WERI-Rb-1 (cell line): Measurements from ENCODE around the gene ADAR.

Experiments
- DNase-seq: peaks from one replicate; pipeline ENCODE4 v3.0.0-alpha.2; 2020
- H3K27ac ChIP-seq: fragments of 250-450 bp; sonication (Bioruptor Pico); 2 replicates; pipeline ENCODE4 v1.5.1; 2020; ENCODE audit warnings: mild to moderate bottlenecking, moderate library complexity
- H3K27me3 ChIP-seq: fragments of 250-450 bp; sonication (Bioruptor Pico); 2 replicates; pipeline ENCODE4 v1.5.1; 2021; ENCODE audit warnings: mild to moderate bottlenecking, low read depth, moderate library complexity; ENCODE audit not compliant: insufficient read depth, severe bottlenecking
- H3K36me3 ChIP-seq: fragments of 250-450 bp; sonication (Bioruptor Pico); 2 replicates; pipeline ENCODE4 v1.5.1; 2020; ENCODE audit warnings: mild to moderate bottlenecking, moderate library complexity
- H3K4me3 ChIP-seq: 2 replicates; pipeline ENCODE4 v1.5.1; 2011; ENCODE audit warnings: low read depth, mild to moderate bottlenecking, control low read depth, low read length
- H3K9me3 ChIP-seq: fragments of 250-450 bp; sonication (Bioruptor Pico); 2 replicates; pipeline ENCODE4 v1.5.1; 2021; ENCODE audit warnings: mild to moderate bottlenecking, moderate library complexity; ENCODE audit not compliant: severe bottlenecking
- TF ChIP-seq, protein P1 (sequence below): IDR thresholded peaks from 2 replicates; pipeline ENCODE4 v1.5.1; 2011; ENCODE audit warnings: low read depth, mild to moderate bottlenecking, control low read depth, inconsistent platforms, low read length

Gene ADAR

DNA sequence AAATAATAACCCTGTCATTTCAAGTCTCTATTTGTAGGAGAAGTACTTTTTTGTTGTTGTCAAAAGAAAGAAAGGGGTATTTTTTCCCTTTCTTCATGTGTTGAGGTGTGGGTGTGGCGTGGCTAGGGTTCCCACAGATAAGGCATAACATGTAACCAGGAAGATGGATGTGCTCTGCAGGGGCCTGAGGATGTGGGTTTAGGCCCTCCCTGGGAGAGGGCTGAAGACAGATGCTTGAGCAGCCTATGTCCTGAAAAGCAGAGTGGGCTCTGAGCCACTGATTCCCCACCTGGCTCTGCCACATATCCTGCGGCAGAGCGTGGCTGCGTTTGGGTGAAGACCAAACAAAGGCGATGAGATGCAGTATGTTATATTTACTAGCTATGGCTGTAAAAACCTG lies 13.9 kb upstream of the ADAR start:
- no peak overlapping the region for H3K27ac ChIP-seq
- TF ChIP-seq, protein P1, sequence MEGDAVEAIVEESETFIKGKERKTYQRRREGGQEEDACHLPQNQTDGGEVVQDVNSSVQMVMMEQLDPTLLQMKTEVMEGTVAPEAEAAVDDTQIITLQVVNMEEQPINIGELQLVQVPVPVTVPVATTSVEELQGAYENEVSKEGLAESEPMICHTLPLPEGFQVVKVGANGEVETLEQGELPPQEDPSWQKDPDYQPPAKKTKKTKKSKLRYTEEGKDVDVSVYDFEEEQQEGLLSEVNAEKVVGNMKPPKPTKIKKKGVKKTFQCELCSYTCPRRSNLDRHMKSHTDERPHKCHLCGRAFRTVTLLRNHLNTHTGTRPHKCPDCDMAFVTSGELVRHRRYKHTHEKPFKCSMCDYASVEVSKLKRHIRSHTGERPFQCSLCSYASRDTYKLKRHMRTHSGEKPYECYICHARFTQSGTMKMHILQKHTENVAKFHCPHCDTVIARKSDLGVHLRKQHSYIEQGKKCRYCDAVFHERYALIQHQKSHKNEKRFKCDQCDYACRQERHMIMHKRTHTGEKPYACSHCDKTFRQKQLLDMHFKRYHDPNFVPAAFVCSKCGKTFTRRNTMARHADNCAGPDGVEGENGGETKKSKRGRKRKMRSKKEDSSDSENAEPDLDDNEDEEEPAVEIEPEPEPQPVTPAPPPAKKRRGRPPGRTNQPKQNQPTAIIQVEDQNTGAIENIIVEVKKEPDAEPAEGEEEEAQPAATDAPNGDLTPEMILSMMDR = no peak
- H3K4me3 ChIP-seq = no peak overlapping the region
- no peaks in the 10 kb centered on the region for H3K9me3 ChIP-seq
- H3K27me3 ChIP-seq = no peaks in the 10 kb centered on the region
- H3K36me3 ChIP-seq = peaks cover 26% of the 10 kb centered on the region
- DNase-seq = no peak

DNA sequence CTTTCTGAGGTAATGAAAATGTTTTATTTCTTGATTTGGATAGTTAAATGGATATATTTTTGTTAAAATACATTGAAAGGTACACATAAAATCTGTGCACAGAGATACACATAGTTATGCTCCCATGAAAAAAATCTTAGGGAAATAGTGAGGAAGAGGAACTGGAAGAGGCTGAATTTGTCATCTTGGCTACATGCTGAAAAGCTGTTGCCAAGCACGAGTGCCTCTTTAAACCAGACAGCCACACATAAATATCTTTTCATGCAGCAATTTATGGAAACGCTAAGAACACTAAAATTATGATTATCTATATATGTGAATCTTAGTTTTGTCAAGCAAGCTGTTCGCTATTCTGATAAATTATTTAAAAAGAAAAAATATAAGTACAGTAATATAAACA lies 12.8 kb upstream of the ADAR start:
- TF ChIP-seq, protein P1 = no peak
- H3K27me3 ChIP-seq = no peaks in the 10 kb centered on the region
- DNase-seq = no peak

DNA sequence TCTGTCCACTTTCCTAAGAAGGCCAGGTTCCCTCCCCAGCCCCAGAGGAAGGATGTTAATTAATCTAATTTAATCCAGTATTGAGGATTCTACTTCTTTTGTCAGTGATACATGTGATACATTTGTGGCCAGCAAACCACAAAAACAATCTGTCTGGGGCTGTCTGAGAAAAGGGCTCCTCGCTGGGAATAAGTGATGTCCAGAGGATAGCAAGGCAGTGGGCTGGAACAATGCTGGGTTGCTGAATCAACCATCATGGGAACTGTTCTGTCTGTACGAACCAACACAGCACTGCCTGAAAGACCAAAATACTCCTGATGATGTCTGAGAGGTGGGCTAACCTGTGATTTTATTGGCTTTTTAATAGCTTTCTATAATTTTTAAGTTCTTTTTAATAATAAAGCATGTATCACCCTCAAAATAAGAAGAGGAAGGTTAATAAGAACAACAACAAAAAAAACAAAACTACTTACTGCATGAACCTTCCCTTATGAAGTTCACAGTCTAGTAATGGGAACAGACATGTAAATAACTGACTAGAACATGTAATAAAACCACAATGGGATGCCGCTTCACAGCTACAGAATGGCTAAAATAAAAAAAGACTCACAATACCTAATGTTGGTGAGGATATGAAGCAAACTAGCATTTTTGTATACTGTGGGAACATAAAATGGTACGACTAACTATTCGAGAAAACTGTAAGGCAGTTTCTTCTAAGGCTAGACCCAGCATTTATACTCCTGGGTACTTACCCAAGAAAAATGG lies 11.4 kb upstream of the ADAR start:
- no peak for DNase-seq
- Histone ChIP-seq H3K27ac (no peak overlapping the region), H3K36me3 (peaks cover 15% of the 10 kb centered on the region), H3K4me3 (no peak overlapping the region), H3K27me3 (no peaks in the 10 kb centered on the region), H3K9me3 (no peaks in the 10 kb centered on the region)
- TF ChIP-seq, protein P1 = no peak

More for the DNA sequence above, 12.8 kb upstream of the ADAR start:
- Histone ChIP-seq H3K27ac (no peak overlapping the region), H3K4me3 (no peak overlapping the region), H3K9me3 (no peaks in the 10 kb centered on the region), H3K36me3 (peaks cover 26% of the 10 kb centered on the region)

DNA sequence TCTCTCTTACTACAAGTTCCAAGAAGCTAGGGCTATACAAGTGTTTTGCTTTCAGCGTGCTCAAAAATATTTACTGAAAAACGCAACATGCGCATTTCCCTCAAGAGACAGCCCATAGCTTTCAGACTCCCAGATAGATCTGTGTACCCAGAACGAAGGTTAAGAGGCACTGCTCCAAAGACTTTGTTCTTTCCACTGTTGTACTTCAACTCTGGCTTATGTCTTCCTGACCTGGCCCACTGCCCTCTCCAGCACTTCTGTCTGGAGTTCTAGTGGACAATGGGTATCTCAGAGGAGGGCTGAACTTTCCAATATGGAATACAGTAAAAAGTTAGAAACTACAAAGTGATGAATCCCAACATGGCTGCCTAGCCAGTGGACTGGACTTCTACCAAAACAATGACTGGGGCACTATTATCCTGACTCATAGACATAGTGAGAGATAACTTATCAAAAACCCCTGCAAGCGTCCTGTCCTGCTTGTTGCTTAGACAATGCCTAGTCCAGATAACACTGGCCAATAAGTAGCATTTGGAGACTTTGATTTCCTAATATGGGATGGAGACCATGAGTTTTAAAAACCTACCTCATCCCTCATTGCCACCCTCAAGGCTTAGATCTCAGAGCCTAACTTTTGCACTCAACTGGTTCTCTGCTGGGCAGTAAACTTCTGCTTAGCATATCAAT lies 8.8 kb upstream of the ADAR start:
- DNase-seq = no peak
- Histone ChIP-seq H3K9me3 (no peaks in the 10 kb centered on the region), H3K27ac (no peak overlapping the region), H3K36me3 (no peaks in the 10 kb centered on the region; the same call in 1 of the 2 replicates), H3K27me3 (no peaks in the 10 kb centered on the region), H3K4me3 (no peak overlapping the region)
- TF ChIP-seq, protein P1 = no peak

DNA sequence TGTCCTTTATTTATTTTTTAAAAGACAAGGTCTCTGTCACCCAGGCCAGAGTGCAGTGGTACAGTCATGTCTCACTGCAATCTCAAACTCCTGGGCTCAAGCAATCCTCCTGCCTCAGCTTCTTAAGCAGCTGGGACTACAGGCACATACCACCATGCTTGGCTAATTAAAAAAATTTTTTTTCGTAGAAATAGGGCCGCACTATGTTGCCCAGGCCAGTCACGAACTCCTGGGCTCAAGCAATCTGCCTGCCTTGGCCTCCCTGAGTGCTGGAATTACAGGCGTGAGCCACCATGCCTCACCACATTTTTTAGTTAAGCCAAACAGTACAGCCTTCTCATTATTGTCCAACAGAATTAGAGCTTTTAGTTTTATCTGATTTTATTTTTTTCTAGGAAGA lies 7.4 kb upstream of the ADAR start:
- no peak overlapping the region for H3K27ac ChIP-seq
- no peak overlapping the region for H3K4me3 ChIP-seq
- no peaks in the 10 kb centered on the region; the same call in 1 of the 2 replicates for H3K36me3 ChIP-seq
- no peak for DNase-seq
- H3K27me3 ChIP-seq = no peaks in the 10 kb centered on the region
- H3K9me3 ChIP-seq = no peaks in the 10 kb centered on the region
- TF ChIP-seq, protein P1 = no peak
